ENCODE data around the gene PDX1.

GRCh38 chr13:27918041-27918917 lies 1.5 kb upstream of the PDX1 start:
- TF ChIP-seq CTCF (IDR thresholded peaks at IDR 0.05), result no peak
- no peak for TF ChIP-seq SIN3A (IDR thresholded peaks at IDR 0.05; ENCODE audit: borderline replicate concordance, insufficient read depth, low read depth, low read length)
- TF ChIP-seq POLR2AphosphoS5 (IDR thresholded peaks at IDR 0.05; ENCODE audit: low read depth, low read length), result no peak
- no peak for TF ChIP-seq REST (IDR thresholded peaks at IDR 0.05; ENCODE audit: insufficient read depth in 1 of 2, low read depth in 2 of 2, low read length in 1 of 2)
